MCF 10A (cell line): ENCODE data around the gene HSPA12A. TPM values are rescaled to one million over a fixed set of nuclear protein-coding genes. Genes with fewer than 3 reads are reported as not detected.

Experiments
- BruUV-seq: library from RNA; stranded (reverse); fragments of 400-500 nt; replicated peaks from 2 replicates; lab custom pipeline; 2021; lab: Mats Ljungman, UMichigan
- CTCF ChIA-PET: fragments of 300-600 bp; sonication (Branson Sonifier 250); formaldehyde crosslinking; extraction: SDS; loops from one replicate; lab custom pipeline; 2021; ENCODE audit warnings: antibody characterized with exemption, inconsistent platforms; lab: Yijun Ruan, JAX
- POLR2A ChIA-PET: fragments of 300-600, 350-650 bp; sonication (Branson Sonifier 250); formaldehyde crosslinking; extraction: SDS; loops from one replicate; lab custom pipeline; 2020; ENCODE audit warnings: antibody characterized with exemption, inconsistent platforms; lab: Yijun Ruan, JAX
- DNase-seq: peaks from one replicate; pipeline ENCODE4 v3.0.0-alpha.2; 2018; ENCODE audit not compliant: unreplicated experiment
- H3K27ac Mint-ChIP-seq: one replicate; pipeline ENCODE4 v1.8.0; 2022; ENCODE audit warnings: mild to moderate bottlenecking, low read depth, mixed read lengths; ENCODE audit not compliant: unreplicated experiment
- H3K27me3 Mint-ChIP-seq: one replicate; pipeline ENCODE4 v1.8.0; 2022; ENCODE audit warnings: mixed read lengths; ENCODE audit not compliant: insufficient read depth, unreplicated experiment
- H3K36me3 Mint-ChIP-seq: one replicate; pipeline ENCODE4 v1.8.0; 2022; ENCODE audit warnings: mild to moderate bottlenecking, moderate library complexity, mixed read lengths; ENCODE audit not compliant: insufficient read depth, unreplicated experiment
- H3K4me1 Mint-ChIP-seq: one replicate; pipeline ENCODE4 v1.8.0; 2022; ENCODE audit warnings: mixed read lengths; ENCODE audit not compliant: insufficient read depth, unreplicated experiment
- H3K4me3 Mint-ChIP-seq: one replicate; pipeline ENCODE4 v1.8.0; 2022; ENCODE audit warnings: mild to moderate bottlenecking, moderate library complexity, mixed read lengths; ENCODE audit not compliant: unreplicated experiment
- H3K9me3 Mint-ChIP-seq: one replicate; pipeline ENCODE4 v1.8.0; 2022; ENCODE audit warnings: mixed read lengths; ENCODE audit not compliant: unreplicated experiment
- CTCF ChIP-seq: fragments of 200-600 bp; IDR thresholded peaks from one replicate; pipeline ENCODE4 v1.8.0; 2022; ENCODE audit warnings: antibody characterized with exemption, mild to moderate bottlenecking; ENCODE audit not compliant: unreplicated experiment
- intact Hi-C: fragments of 100-400 bp; cut with micrococcal nuclease; formaldehyde crosslinking; loops from 2 replicates; pipeline ENCODE4 v1.14.1; 2022
- total RNA-seq: library from RNA; stranded (reverse); gene quantifications from 2 replicates; pipeline ENCODE4 v1.2.3, GENCODE V29; 2022

The HSPA12A gene
- total RNA-seq, 1 experiment from 2014 or later: 9.1 TPM

- BruUV-seq: no TSS peak
- ChIA-PET CTCF (interaction anchor here (0.5 to 1.0 kb wide), 3 partner anchors 20 to 478 kb away, joined by 3 read pairs; no protein-coding TSS in a partner anchor), POLR2A (interaction anchor here (1.3 kb wide), 1 partner anchor 42 kb away, joined by 3 read pairs; no protein-coding TSS in a partner anchor)
- Mint-ChIP-seq H3K27ac (no peak overlapping the region), H3K4me1 (no peaks in the 10 kb centered on the region), H3K9me3 (no peaks in the 10 kb centered on the region), H3K27me3 (no peaks in the 10 kb centered on the region), H3K4me3 (no peak overlapping the region), H3K36me3 (no peaks in the 10 kb centered on the region)
- intact Hi-C loops: no loop called here
- DNase-seq: no peak
- TF ChIP-seq CTCF: no peak
Measured at GRCh38 chr10:116737627-116738327, 4.6 kb downstream of the HSPA12A start.

GRCh38 chr10:116733566-116733965 is 8.8 kb downstream of the HSPA12A start:
- Mint-ChIP-seq H3K36me3 (no peaks in the 10 kb centered on the region), H3K27me3 (no peaks in the 10 kb centered on the region), H3K9me3 (no peaks in the 10 kb centered on the region), H3K27ac (no peak overlapping the region), H3K4me1 (no peaks in the 10 kb centered on the region), H3K4me3 (no peak overlapping the region)
- no peak for TF ChIP-seq CTCF
- ChIA-PET CTCF (interaction anchor here (1.2 kb wide), 1 partner anchor 55 kb away, joined by 7 read pairs; no protein-coding TSS in a partner anchor), POLR2A (no interaction called here)
- no peak for DNase-seq
- intact Hi-C loops: no loop called here
- BruUV-seq: no TSS peak

- H3K36me3 Mint-ChIP-seq: no peaks in the 10 kb centered on the region
- H3K27ac Mint-ChIP-seq: no peak overlapping the region
- no peak for DNase-seq
- H3K9me3 Mint-ChIP-seq: no peaks in the 10 kb centered on the region
- intact Hi-C loops: no loop called here
- no peaks in the 10 kb centered on the region for H3K27me3 Mint-ChIP-seq
- ChIA-PET CTCF (interaction anchor here (1.2 kb wide), 1 partner anchor 56 kb away, joined by 7 read pairs; no protein-coding TSS in a partner anchor), POLR2A (interaction anchor here (0.6 kb wide), 1 partner anchor 42 kb away, joined by 3 read pairs; no protein-coding TSS in a partner anchor)
- H3K4me3 Mint-ChIP-seq: no peak overlapping the region
- TF ChIP-seq CTCF: no peak
- H3K4me1 Mint-ChIP-seq: no peaks in the 10 kb centered on the region
- no TSS peak for BruUV-seq
Measured at GRCh38 chr10:116732573-116732972, 9.8 kb downstream of the HSPA12A start.

- Mint-ChIP-seq H3K9me3 (no peaks in the 10 kb centered on the region), H3K27me3 (no peaks in the 10 kb centered on the region), H3K36me3 (peaks cover 6% of the 10 kb centered on the region), H3K4me1 (no peaks in the 10 kb centered on the region), H3K4me3 (no peak overlapping the region), H3K27ac (no peak overlapping the region)
- no peak for TF ChIP-seq CTCF
- intact Hi-C loops: no loop called here
- DNase-seq: no peak
- BruUV-seq: no TSS peak
- CTCF ChIA-PET: interaction anchor here (0.6 to 1.6 kb wide), 3 partner anchors 49 to 316 kb away, joined by 3 to 5 read pairs (median 4); no protein-coding TSS in a partner anchor
- POLR2A ChIA-PET: interaction anchor here (1.0 kb wide), 1 partner anchor 12 kb away, joined by 3 read pairs; the partner anchor contains the start of gene HSPA12A
Measured at GRCh38 chr10:116730464-116731260, 11.7 kb downstream of the HSPA12A start.
